Esophagus (tissue), 2 donors: ENCODE measurements around the gene ZNF516. TPM values are rescaled to one million over a fixed set of nuclear protein-coding genes. Genes with fewer than 3 reads are reported as not detected.

Experiments
- H3K27ac ChIP-seq, 2 donors: one replicate each; pipeline ENCODE4 v1.5.1; 2013; ENCODE audit warnings: low read depth in 2 of 2, mild to moderate bottlenecking in 2 of 2, inconsistent platforms in 1 of 2, low read length in 1 of 2, moderate library complexity in 1 of 2
- H3K27me3 ChIP-seq, 2 donors: one replicate each; pipeline ENCODE4 v1.6.1; 2013; ENCODE audit warnings: low read length in 2 of 2, control low read depth in 1 of 2, mild to moderate bottlenecking in 1 of 2; ENCODE audit not compliant: insufficient read depth in 2 of 2, control insufficient read depth in 1 of 2
- H3K36me3 ChIP-seq, 2 donors: one replicate each; pipeline ENCODE4 v1.6.1; 2013; ENCODE audit warnings: low read length in 1 of 2; ENCODE audit not compliant: control insufficient read depth in 2 of 2, insufficient read depth in 2 of 2
- H3K4me1 ChIP-seq, 2 donors: one replicate each; pipeline ENCODE4 v1.6.1; 2013; ENCODE audit warnings: low read length in 1 of 2; ENCODE audit not compliant: control insufficient read depth in 2 of 2, insufficient read depth in 2 of 2
- H3K4me3 ChIP-seq, 2 donors: one replicate each; pipeline ENCODE4 v1.5.1; 2013; ENCODE audit warnings: low read length in 2 of 2, mild to moderate bottlenecking in 2 of 2, low read depth in 1 of 2, moderate library complexity in 1 of 2
- H3K9me3 ChIP-seq, 2 donors: one replicate each; pipeline ENCODE4 v1.6.1; 2013; ENCODE audit warnings: mild to moderate bottlenecking in 2 of 2, low read depth in 1 of 2, low read length in 1 of 2, moderate library complexity in 1 of 2; ENCODE audit not compliant: control insufficient read depth in 2 of 2, insufficient read depth in 1 of 2
- WGBS, 2 donors: extraction: QIAGEN DNeasy Blood & Tissue Kit; methylation state at CpG; one replicate each; pipeline ENCODE4 v1.1.7; 2013; 5-methylcytosine and 5-hydroxymethylcytosine counted together
- polyA plus RNA-seq, 2 donors: library from polyadenylated mRNA; stranded (reverse); fragments of 200-250 nt; gene quantifications; one replicate each; pipeline ENCODE4 v1.2.3, GENCODE V29; 2013
- donor health status: healthy with polysubstance abuse.
- donor health status: Bipolar disorder and iron deficiency.

The ZNF516 gene
- polyA plus RNA-seq, 2 donors: 4.0 to 5.4 TPM

DNA sequence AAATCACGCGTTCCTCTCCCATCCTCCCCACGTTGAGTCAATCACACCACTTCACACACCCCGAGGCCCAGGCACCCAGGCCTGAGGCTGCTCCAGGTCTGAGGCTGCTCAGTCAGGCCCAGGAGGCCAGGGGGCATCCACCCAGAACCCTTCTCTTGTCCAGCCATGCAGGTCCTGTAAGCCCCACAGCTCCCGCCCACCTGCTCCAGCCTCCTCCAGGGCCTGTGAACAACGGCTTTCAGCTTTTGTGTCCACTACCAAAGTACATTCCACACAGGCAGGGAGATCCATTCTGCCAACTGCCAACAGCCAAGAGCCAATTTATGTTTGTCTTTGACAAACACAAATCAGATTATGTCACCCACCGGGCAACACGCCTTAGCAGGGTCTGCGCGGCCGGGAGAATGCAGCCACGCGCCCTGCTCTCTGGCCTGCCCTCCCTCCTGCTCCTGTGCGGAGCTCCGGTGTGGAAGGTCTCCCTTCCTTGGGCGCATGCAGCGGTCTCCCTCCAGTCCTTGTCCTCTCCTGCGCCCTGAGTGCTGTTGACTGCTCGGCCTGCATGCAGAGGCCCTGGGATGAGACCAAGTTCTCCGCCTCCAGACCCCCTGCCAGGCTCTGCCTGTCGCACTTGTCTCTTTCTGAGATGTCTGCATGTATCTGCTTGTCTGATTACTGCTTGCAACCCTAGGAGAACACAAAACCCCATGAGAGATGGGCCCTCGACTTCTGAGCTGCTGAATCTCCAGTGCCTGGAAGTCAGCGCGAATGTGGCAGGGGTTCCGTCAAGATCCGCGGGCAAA lies 146.6 kb downstream of the ZNF516 start:
- Histone ChIP-seq H3K4me1 (peaks cover 4 to 8% of the 10 kb centered on the region in 2 donors), H3K27ac (no peak overlapping the region), H3K36me3 (no peaks in the 10 kb centered on the region), H3K27me3 (no peaks in the 10 kb centered on the region), H3K9me3 (no peaks in the 10 kb centered on the region), H3K4me3 (no peak overlapping the region)
- 54 to 58% methylated on average over 27 of the region's 27 CpGs for WGBS, 2 donors

DNA sequence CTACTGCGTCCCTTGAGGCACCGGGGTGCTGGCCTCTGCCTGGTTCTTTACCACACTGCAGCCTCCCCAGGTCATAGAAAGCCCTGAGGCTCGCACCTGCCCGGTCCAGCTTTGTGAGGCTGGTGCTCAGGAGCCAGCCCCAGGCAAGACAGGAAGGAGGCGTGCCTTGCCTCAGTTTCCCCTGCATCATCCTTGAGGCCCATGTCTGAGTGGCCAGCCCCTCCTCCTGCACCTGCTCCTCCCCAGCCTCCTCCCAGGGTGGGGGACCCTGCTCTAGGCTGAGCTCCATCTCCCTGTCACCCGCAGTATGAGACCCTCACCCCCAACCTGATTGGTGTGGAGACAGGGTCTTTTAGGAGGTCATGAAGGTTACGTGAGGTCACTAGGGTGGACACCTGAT lies 147.7 kb downstream of the ZNF516 start:
- no peak overlapping the region for H3K27ac ChIP-seq
- H3K4me3 ChIP-seq: no peak overlapping the region
- H3K4me1 ChIP-seq: peaks cover 4 to 8% of the 10 kb centered on the region in 2 donors
- WGBS, 2 donors: 94 to 96% methylated on average over 7 of the region's 7 CpGs
- H3K9me3 ChIP-seq: no peaks in the 10 kb centered on the region
- no peaks in the 10 kb centered on the region for H3K36me3 ChIP-seq
- H3K27me3 ChIP-seq: no peaks in the 10 kb centered on the region

DNA sequence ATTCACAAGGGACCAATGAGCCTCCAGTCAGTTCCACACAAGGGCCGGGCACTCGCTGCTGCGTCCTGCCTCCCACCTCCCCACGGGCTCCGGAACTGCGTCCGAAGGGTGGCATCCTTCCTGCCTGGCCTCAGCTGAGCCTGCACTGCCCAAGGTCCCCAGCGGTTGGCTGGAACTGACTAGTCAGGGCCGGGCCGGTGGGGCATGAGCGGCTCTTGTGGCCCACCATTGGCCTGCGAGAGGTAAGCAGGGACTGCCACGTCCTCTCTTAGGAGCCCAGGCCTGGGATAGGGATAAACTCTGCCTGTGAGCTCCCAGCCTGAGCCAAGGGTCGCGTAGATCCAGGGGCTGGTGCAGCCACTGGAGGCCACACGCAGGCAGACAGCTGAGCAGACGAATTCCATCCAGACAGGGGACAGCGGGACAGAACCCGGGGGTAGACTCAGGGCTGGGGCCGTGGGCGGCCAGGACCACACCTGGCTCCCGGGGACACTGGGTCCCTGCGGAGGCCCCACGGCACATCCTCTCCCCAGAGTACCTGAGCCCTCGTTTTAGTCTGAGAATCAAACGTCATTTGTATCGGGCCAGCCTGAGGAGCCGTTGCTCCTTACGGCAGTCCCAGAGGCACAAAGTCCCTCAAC lies 148.4 kb downstream of the ZNF516 start:
- no peak overlapping the region for H3K27ac ChIP-seq
- no peaks in the 10 kb centered on the region for H3K36me3 ChIP-seq
- peaks cover 4% of the 10 kb centered on the region in 2 donors for H3K4me1 ChIP-seq
- H3K27me3 ChIP-seq: no peaks in the 10 kb centered on the region
- no peak overlapping the region for H3K4me3 ChIP-seq
- no peaks in the 10 kb centered on the region for H3K9me3 ChIP-seq
- WGBS, 2 donors: 91 to 94% methylated on average over 29 of the region's 29 CpGs

DNA sequence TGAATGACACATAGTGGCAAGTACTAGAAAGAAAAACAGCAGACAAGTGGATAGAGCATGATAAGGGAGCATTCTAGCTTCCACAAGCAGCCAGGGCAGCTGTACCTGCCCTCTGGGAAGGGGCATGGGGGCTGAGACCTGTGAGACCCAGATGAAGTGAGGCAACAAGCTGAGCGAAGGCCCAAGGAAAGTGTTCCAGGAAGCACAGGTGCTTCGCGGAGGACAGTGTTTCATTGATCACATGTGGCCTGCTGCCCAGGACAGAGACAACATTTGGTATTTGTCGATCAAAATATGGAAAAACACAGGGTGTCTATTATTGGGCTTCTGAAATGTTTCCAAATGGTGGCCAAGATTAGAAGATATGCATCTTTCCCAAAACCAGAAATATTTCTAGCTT lies 149.1 kb downstream of the ZNF516 start:
- peaks cover 4% of the 10 kb centered on the region in 2 donors for H3K4me1 ChIP-seq
- no peak overlapping the region for H3K27ac ChIP-seq
- no peaks in the 10 kb centered on the region for H3K36me3 ChIP-seq
- H3K9me3 ChIP-seq: no peaks in the 10 kb centered on the region
- H3K27me3 ChIP-seq: no peaks in the 10 kb centered on the region
- WGBS, 2 donors: 93% methylated on average over 4 of the region's 4 CpGs
- H3K4me3 ChIP-seq: no peak overlapping the region

DNA sequence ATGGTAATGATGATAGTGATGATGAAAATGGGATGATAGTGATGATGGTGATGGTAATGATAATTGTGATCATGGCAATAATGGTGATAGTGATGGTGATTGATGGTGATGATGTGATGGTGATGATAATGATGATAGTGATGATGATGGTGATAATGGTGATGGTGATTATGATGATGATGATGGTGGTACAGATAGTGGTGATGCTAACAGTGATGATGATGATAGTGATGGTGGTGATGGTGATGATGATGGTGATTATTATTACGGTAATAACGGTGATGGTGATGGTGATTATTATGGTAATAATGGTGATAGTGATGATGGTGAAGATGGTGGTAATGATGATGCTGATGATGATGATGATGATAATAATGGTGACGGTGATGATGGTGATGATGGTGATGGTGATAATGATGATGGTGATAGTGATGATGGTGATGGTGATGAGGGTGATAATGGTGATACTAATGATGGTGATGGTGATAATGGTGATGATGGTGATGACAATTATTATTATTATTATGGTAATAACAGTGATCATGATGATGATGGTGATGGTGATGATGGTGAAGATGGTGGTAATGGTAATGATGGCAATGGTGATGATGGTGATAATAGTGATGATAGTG lies 151.0 kb downstream of the ZNF516 start:
- Histone ChIP-seq H3K27ac (no peak overlapping the region), H3K4me1 (peaks cover 2 to 4% of the 10 kb centered on the region in 2 donors), H3K4me3 (no peak overlapping the region), H3K27me3 (no peaks in the 10 kb centered on the region), H3K9me3 (peaks cover 0 to 4% of the 10 kb centered on the region in 2 donors), H3K36me3 (no peaks in the 10 kb centered on the region)
- whole genome bisulfite sequencing, 2 donors: 95 to 97% methylated on average over 3 of the region's 3 CpGs

DNA sequence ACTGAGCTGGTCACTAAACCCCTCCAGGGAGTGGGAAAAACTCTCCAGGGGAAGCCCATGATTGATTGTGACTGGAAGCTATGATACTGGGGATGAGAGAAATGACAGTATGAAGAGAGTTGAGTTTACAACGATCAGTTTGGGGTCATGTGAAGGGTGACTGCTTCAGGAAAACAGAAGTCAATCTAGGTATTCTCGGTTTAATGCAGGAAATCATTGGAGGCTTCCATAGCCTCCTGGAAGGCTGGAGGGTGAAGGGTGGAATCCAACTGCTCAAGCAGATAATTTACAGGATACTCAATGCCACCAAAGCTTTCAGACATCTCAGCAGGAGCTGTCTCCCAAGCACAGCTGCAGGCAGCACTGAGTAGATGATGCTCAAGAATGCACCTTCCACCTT lies 154.6 kb downstream of the ZNF516 start:
- Histone ChIP-seq H3K27me3 (no peaks in the 10 kb centered on the region), H3K27ac (no peak overlapping the region), H3K4me3 (no peak overlapping the region), H3K9me3 (peaks cover 0 to 7% of the 10 kb centered on the region in 2 donors), H3K36me3 (no peaks in the 10 kb centered on the region), H3K4me1 (peaks cover 0 to 4% of the 10 kb centered on the region in 2 donors)
- 79 to 86% methylated on average over 2 of the region's 2 CpGs for WGBS, 2 donors

DNA sequence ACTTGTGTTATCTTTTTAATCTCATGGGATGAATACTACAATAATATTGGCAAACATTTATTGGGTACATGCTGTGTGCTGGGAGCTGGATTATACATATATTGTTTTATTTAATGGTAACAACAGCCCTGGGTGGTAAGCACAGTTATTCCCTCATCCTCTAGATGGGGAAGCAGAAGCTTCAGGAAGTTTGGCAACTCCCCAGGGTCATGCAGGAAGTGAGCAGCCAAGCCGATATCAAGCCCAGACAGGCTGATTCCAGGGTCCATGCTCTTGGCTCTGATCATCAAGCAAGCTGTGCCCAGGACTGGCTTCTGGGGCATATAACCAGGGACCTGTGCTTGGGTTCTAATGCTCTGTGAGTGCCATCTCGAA lies 155.8 kb downstream of the ZNF516 start:
- H3K4me1 ChIP-seq: peaks cover 0 to 4% of the 10 kb centered on the region in 2 donors
- no peak overlapping the region for H3K27ac ChIP-seq
- WGBS, 2 donors: 40 to 51% methylated on average over 2 of the region's 2 CpGs
- H3K36me3 ChIP-seq: no peaks in the 10 kb centered on the region
- H3K4me3 ChIP-seq: no peak overlapping the region
- H3K9me3 ChIP-seq: peaks cover 0 to 7% of the 10 kb centered on the region in 2 donors
- H3K27me3 ChIP-seq: no peaks in the 10 kb centered on the region

DNA sequence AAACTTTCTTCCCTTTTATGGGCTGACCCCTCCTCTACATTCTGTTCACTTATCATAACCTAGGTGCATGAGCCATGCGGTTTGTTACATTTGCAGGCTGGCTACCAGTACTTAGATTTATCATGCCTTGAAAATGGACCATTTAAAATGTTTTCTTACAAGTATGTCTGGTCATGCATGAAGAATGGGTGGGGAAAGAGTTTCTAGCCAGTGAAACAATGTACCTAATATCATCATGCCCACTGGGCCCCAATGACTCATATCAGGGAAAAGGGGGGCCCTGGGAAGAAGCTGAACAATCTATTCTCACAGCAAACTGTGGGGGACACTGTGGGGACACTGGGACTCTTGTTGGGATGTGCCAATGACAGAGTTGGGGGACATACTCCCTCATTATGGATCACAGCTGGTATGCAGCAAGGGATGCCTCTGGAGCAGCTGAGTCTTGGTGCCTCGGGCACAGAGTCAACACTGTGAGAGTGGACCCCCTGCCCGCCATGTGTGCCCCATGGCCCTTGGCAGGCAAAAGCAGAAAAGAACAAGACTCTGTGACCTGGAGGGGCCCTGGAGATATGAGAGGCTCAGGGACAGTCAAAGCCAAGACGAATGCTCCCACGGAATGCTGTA lies 156.3 kb downstream of the ZNF516 start:
- no peak overlapping the region for H3K4me3 ChIP-seq
- no peaks in the 10 kb centered on the region for H3K36me3 ChIP-seq
- 61 to 83% methylated on average over 5 of the region's 5 CpGs for WGBS, 2 donors
- peaks cover 0 to 7% of the 10 kb centered on the region in 2 donors for H3K9me3 ChIP-seq
- peaks cover 0 to 4% of the 10 kb centered on the region in 2 donors for H3K4me1 ChIP-seq
- no peaks in the 10 kb centered on the region for H3K27me3 ChIP-seq
- no peak overlapping the region for H3K27ac ChIP-seq

DNA sequence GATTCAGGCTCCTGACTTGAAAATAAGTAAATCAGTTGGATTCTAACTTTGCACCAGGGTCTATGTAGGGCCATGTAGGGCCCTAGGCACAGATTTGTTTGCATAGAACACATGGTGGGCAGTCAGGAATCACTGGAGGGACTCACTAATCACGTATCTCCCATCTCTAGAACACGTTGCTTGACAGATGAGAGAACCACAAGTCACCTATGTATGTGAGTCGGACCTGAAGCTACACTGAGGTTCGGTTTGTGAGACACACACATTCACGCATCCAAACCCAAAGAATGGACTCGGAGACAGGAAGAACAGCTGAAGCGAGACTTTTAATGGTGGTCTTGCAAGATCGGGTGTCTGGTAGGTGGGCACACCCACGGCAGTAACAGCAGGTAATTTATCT lies 157.0 kb downstream of the ZNF516 start:
- Histone ChIP-seq H3K27me3 (no peaks in the 10 kb centered on the region), H3K4me1 (peaks cover 0 to 4% of the 10 kb centered on the region in 2 donors), H3K9me3 (peaks cover 0 to 7% of the 10 kb centered on the region in 2 donors), H3K4me3 (no peak overlapping the region), H3K27ac (no peak overlapping the region), H3K36me3 (no peaks in the 10 kb centered on the region)
- 91% methylated on average over 9 of the region's 9 CpGs for WGBS, 2 donors
